GM21529 (cell line): ENCODE measurements around the gene PDLIM7.

Experiments
- ATAC-seq: cut with Tn5 transposase; IDR thresholded peaks from one replicate; pipeline ENCODE4 v1.9.1; 2021; ENCODE audit not compliant: unreplicated experiment

PDLIM7 gene

DNA sequence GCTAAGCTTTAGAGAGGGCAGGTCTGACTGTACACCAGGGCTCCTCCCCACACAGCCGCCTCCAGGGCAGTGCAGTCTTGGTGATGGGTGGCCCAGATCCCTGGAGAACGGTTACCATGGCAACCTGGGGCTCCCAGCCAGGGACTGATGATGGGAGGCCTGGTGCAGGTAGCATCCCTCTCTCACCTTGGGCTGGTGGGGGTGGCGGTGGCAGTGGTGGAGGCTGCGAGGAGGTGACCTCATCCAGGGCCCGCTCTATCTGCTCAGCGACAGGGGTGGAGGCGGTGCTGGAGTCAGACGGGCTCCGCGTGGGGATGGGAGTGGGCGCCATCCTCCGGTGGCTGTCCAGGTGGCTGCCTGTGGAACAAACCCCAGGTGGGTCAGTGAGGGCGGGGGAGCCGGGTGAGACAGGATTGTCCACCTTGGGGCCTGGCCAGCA, 38.5 kb downstream of the PDLIM7 start:
- ATAC-seq, result no peak

DNA sequence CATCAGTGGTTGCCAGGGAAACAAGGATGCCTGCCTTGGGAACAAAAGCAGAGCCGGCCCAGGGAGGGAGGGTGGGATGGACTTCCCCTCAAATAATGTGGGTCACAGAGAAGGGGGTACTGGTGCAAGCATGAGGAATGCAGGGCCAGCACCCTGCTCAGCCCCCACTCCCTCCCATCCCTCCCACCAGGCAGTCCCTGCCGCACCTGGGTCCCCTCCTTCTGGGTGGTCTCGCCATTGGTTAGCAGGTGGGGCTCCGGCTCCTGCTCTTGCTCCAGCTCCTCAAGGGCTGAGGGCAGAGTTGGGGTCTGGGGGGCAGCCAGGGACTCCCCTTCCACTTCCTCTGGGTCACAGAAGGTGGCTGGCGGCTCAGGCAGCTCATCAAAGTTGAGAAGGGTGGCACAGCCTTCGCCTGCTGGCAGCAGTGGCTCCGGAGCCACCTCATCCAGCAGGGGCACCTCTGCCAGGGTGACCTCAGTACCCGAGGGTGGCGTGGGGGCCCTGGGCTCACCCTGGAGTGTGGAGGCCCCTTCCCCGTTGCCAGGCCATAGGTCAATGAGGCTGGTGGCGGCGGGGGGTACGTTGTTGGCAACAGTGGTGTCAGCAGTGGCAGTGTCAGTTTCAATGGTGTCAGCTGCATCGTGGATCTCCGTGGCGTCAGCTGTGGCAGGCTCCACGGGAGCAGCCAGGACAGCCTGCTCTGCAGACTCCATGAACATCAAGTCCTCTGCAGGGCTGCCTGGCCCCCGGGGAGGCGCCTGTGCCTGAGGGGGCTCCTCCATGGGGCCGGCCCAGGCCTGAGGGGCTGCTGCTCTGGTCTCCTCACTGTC, 39.3 kb downstream of the PDLIM7 start:
- no peak for ATAC-seq

GRCh38 chr5:177456976-177457851, 40.2 kb downstream of the PDLIM7 start:
- ATAC-seq, result peak; percentile 43

- ATAC-seq, result no peak
These were observed 40.8 kb downstream of the PDLIM7 start for GRCh38 chr5:177456591-177456964.

DNA sequence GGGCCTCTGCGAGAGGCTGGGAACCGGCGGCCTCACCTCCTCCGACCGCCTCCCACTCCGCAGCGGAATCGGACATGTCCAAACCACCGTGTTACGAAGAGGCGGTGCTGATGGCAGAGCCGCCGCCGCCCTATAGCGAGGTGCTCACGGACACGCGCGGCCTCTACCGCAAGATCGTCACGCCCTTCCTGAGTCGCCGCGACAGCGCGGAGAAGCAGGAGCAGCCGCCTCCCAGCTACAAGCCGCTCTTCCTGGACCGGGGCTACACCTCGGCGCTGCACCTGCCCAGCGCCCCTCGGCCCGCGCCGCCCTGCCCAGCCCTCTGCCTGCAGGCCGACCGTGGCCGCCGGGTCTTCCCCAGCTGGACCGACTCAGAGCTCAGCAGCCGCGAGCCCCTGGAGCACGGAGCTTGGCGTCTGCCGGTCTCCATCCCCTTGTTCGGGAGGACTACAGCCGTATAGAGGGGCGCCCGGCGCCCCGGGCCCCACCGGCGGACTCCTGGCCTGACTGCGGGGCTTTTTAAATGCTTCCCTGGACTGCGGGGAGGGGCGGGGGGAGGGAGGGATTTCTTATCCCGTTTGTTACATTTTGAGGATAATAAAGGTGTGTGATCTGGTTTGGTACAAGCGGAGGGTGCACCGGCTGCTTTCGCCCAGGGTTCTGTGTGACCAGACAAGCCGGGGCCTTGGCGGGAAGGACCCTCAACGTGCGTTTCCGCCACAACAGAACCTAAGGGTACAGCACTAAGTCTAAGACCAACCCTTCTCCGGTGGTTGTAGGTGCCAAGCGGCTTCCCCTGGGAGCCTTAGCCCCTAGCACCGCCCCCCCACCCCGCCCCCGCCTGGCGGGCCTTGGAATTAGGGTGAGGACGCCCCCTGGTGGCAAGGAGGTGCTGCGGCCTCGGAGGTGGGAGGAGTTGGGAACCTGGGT, 41.5 kb downstream of the PDLIM7 start:
- peak; percentile 13 for ATAC-seq

DNA sequence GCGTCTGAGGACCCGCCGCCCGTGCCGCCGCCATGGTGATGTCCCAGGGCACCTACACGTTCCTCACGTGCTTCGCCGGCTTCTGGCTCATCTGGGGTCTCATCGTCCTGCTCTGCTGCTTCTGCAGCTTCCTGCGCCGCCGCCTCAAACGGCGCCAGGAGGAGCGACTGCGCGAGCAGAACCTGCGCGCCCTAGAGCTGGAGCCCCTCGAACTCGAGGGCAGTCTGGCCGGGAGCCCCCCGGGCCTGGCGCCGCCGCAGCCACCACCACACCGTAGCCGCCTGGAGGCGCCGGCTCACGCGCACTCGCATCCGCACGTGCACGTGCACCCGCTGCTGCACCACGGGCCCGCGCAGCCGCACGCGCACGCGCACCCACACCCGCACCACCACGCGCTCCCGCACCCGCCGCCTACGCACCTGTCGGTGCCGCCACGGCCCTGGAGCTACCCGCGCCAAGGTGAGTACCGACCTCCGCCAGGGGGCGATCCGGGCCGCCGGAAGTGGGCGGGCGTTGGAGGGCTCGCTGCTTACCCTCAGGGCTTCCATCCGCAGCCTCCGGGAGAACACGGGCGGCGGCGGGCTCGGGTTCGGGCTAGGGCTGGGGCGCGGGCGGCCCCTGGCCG, 42.3 kb downstream of the PDLIM7 start:
- ATAC-seq, result peak; percentile 46

- ATAC-seq, result peak; percentile 54
These were observed 42.9 kb downstream of the PDLIM7 start for GRCh38 chr5:177454397-177455035.

DNA sequence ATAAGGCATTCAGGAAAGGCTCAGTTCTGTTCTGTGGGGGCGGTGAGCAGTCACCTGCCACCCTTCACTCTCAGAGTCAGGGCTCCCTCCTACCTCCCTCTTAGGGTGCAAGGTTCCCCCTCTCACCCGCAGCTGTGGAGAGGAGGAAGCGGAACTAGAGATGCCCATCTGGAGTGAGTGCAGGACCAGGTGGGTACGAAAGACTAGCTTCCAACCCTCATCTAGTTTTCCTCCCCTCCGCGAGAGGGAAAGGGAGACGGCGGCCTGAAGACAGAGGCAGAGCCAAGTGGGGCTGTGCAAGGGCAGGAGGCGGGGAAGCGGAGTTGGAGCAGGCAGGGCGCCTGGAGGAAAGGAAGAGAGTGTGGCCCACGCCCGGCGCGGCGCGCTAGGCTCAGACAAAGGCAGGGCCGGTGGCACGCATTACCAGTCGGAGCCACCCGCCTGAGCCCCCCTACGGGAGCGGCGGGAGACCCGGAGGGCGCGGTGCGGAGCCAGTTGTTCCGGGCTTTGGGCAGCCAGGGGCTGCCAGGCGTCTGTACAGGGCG, 43.5 kb downstream of the PDLIM7 start:
- ATAC-seq, result peak; percentile 1

GRCh38 chr5:177452688-177453638, 44.4 kb downstream of the PDLIM7 start:
- no peak for ATAC-seq

GRCh38 chr5:177450667-177451424, 46.6 kb downstream of the PDLIM7 start:
- ATAC-seq, result no peak

DNA sequence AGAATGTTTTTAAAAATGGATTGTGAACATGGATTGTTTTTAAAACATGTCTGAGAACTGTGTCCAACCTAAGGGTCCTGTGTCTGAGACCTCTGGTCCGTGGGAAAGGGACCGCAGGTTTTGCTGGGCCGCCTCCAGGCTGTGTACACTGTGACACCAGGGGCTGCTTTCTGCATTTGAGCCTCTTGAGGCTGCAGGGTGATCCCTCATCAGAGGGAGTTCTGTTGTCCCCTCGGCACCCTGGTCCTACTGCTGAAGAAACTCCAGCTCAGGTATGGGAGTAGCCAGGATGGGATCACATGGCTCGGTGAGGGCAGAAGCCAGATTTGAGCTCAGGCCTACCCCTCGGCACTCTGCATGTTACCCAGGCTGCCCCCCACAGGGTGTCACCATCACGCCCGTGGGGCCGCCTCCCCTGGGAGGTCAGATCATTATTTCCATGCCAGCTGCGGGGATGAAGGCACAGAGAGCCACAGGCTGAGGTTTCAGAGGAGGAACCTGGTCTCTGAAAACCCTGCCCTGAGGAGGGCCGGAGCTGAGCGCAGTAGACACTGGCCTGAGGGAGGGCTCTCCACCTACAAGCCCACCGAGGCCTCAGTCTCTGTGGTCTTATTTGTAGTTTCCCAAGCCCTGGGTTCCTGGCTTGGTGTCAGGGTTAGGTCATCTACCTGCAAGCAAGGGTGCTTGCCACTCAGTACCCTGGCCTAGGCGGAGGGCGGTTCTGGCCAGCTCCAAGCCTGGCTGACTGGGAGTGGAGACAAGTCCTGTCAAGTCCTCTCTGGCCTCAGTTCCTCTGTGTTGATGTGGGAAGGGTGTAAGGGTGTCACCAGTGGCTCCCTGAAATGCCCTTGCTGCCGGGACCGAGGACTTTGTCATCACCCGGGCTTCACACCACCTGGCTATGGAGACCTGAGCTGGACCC, 48.0 kb downstream of the PDLIM7 start:
- no peak for ATAC-seq

DNA sequence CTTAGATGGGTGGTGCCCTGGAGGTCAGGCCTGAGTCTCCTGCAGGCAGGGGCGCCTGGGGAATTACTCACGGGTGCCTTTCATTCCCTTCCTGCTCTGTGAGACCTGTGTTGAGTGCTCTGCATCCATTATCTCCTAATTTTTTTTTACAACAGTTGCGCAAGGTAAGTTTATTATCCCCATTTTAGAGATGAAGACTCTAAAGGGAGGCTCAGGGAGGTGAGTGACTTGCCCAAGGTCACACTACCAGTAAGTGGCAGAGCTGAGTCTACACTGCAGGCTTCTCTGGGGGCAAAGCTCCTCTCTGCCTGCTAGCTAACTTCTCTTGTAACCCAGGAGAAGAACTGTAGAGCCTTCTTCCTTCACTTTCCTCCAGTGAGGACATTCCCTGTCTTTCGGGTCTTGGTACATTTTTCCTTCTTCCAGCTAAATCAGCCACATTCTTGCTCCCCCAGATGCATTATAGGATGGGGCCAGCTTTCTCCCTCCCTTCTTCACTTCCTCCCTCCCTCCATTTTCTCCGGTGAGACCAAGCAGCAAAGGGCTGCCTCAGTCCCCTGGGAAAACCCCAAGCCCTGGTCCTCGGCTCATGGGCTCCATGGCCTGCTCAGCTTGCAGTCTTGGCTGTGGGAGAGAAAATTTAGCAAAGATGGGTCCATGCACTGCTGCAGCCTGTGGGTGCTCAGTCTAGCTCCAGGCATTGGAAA, 49.0 kb downstream of the PDLIM7 start:
- ATAC-seq, result no peak

DNA sequence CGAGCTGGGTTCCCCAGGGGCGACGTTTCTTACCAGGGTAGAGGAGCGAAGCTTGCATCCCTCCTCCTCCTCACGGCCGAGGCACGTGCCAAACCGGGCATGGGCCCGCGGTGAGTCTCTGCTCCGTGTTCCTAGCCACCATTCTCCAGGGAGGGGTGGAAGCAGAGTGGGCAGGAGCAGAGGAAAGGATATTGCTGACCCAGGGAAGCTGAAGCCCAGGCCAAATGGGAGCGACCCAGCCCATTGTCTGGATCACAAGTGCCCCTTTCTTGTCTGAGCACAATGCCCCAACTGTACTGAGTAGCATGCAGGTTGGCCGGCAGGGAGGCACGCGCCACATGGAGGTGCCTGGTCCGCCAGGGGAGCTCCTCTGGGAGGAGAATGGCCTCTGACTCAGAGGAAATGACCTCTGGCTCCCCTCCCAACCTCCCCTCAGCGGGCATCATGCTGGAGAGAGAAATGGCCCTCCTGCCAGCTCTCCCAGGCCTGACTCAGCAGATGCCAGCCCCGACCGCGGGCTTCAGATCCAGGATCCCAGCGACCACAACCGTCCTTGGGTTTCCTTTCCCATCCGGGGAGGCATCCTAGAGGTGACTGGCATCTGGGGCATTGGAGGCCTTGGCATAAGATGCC, 49.7 kb downstream of the PDLIM7 start:
- no peak for ATAC-seq

DNA sequence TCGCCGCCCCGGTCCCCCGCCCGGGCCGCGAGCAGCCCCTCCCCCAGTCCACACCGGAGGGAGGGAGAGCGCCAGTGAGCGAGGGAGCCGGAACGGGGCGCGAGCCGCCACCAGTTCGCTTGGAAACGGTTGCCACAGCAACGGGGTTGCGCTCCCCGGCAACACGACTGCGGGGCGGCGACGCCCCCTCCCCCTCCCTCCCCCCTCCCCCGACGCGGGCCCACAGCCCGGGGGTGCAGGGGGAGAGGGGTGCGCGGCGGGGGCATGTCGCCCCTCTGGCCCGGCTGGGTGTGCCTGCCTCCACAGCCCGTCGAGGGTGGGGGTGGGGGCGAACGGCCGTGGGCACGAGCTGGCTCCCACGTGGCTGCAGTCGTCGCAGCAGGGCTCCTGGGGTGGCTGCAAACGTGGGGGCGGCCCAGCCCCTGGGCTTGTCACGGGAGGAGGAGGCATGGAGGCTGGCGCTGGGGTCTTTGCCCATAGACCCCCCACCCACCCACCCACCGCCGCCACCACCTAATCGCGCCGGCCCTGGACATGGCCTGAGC, 50.3 kb downstream of the PDLIM7 start:
- ATAC-seq, result peak; percentile 35
